Epithelial cell of proximal tubule (primary cell): ENCODE data around the gene UBAC1. TPM values are rescaled to one million over a fixed set of nuclear protein-coding genes. Genes with fewer than 3 reads are reported as not detected.

Experiments used
- DNase-seq: peaks from one replicate; pipeline ENCODE4 v3.0.0-alpha.2; 2011; ENCODE audit warnings: low read depth
- H3K4me3 ChIP-seq: 2 replicates; pipeline ENCODE4 v1.5.1; 2011; ENCODE audit warnings: low read depth, mild to moderate bottlenecking, low read length
- total RNA-seq: library from RNA; depleted of rRNA; stranded (reverse); fragments of >200 nt; gene quantifications from 2 replicates; pipeline ENCODE4 v1.2.3, GENCODE V29; 2015
- TF ChIP-seq, protein P1 (sequence below): conservative IDR thresholded peaks from 2 replicates; pipeline ENCODE4 v1.5.1; 2012; ENCODE audit warnings: low read depth, mild to moderate bottlenecking, low read length

Gene UBAC1
- total RNA-seq, 1 donor from 2014 or later: 40.9 TPM

GRCh38 chr9:135965124-135965756, 4.1 kb upstream of the UBAC1 start:
- no peak for DNase-seq
- TF ChIP-seq, protein P1, sequence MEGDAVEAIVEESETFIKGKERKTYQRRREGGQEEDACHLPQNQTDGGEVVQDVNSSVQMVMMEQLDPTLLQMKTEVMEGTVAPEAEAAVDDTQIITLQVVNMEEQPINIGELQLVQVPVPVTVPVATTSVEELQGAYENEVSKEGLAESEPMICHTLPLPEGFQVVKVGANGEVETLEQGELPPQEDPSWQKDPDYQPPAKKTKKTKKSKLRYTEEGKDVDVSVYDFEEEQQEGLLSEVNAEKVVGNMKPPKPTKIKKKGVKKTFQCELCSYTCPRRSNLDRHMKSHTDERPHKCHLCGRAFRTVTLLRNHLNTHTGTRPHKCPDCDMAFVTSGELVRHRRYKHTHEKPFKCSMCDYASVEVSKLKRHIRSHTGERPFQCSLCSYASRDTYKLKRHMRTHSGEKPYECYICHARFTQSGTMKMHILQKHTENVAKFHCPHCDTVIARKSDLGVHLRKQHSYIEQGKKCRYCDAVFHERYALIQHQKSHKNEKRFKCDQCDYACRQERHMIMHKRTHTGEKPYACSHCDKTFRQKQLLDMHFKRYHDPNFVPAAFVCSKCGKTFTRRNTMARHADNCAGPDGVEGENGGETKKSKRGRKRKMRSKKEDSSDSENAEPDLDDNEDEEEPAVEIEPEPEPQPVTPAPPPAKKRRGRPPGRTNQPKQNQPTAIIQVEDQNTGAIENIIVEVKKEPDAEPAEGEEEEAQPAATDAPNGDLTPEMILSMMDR: no peak
- H3K4me3 ChIP-seq: no peak overlapping the region

DNA sequence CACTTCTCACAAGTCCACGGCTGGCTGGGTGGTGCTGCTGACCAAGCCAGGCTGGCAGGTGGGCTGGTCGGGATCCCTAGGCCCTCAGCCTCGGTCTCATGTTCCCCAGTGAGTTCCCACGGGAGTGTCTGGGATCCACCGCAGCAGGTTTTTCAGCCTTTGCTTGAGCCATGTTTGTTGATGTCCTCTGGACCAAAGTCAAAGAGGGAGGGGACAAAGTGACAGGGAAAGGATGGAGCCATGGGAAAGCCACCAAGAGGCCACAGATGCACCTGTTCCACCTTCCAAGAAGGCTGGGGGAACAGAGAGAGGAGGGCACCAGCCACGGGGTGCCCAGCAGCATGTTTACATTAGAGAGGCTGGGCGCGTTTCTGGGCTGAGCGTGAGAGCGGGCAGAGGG, 2.8 kb upstream of the UBAC1 start:
- DNase-seq: no peak
- TF ChIP-seq, protein P1: no peak
- H3K4me3 ChIP-seq: no peak overlapping the region

- no peak for DNase-seq
- no peak overlapping the region for H3K4me3 ChIP-seq
- TF ChIP-seq, protein P1: no peak
These were observed 2.2 kb upstream of the UBAC1 start for GRCh38 chr9:135963338-135963737.

GRCh38 chr9:135962696-135963307, 1.6 kb upstream of the UBAC1 start:
- DNase-seq: no peak

GRCh38 chr9:135961811-135962695, 880 bp upstream of the UBAC1 start:
- no peak for DNase-seq
- peak overlapping the region; percentile 54 for H3K4me3 ChIP-seq
- TF ChIP-seq, protein P1: no peak

More at GRCh38 chr9:135962696-135963307, 1.6 kb upstream of the UBAC1 start:
- TF ChIP-seq, protein P1: no peak
- H3K4me3 ChIP-seq: no peak overlapping the region

DNA sequence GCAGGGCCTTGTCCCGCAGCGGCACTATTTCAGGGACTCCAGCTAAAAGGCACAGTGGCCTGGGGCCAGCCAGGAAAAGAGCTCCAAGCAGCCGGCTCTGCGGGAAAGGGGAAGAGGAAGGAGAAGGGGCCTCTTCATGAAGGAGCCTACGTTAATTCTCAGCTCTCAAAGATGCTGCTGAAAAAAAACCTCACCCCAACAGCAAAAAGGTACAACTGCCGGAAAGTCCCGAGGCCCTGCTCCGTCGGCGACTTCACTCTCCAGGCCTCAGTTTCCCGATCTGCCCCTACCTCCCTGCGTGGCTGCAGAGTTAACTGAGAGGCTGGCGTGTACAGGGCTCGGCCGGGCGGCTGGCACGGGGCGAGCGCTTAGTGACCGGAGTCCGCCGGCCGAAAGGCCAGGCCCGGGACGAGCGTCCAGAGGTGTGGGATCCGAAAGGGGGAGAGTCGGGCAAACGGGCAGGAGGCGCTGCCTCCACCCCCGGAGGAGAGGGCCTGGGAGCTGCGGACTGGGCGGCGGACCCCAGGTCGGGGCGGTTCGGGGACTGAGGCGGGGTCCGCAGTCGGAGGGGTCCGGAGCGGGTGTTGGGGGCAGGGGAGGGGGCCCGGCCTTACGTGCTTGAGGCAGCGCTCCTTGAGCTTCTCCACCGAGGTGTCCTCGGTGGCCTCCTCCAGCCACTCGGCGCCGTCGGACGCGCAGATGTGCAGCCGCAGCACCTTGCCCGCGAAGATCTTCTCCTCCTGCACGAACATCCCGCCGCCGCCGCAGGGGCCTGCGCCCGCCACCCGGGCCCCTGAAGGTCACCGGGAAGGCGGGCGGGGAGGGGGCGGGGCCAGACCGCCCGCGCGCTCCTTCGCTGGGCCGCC, 529 bp downstream of the UBAC1 start:
- TF ChIP-seq, protein P1: no peak
- DNase-seq: no peak

More for the DNA sequence above, 529 bp downstream of the UBAC1 start:
- peak overlapping the region; percentile 93 for H3K4me3 ChIP-seq
